HK-2 (cell line): ENCODE data around the gene CD300LB.
"Not testable (repeated sequence)": the region's sequence is repeated elsewhere in the genome, so short reads cannot be mapped to it uniquely, and the experiment has no call there.

ENCODE experiments used
- DNase-seq: peaks from one replicate; pipeline ENCODE4 v3.0.0-alpha.2; 2018; ENCODE audit not compliant: unreplicated experiment

Gene CD300LB

DNA sequence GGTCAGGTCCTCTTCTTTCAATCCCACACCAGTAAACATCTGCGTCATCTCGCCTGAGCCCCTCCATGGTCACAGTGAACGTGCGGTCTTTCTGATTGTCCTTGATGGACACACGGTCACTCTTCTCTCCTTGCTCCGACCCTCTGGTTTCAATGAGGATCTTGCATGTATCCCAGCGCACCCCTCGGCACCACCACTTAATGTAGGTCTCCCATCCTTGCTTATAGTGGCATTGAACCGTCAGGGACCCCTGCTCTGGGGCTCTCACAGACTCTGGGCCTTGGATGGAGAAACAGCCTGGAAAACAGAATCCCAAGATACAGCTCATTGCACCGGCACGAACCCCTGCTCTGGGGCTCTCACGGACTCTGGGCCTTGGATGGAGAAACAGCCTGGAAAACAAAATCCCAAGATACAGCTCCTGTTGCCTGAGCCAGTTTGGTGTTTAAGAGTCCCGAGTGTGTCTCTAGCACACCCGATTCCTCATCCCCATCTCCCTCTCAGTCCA lies 5.4 kb downstream of the CD300LB start:
- no peak for DNase-seq

DNA sequence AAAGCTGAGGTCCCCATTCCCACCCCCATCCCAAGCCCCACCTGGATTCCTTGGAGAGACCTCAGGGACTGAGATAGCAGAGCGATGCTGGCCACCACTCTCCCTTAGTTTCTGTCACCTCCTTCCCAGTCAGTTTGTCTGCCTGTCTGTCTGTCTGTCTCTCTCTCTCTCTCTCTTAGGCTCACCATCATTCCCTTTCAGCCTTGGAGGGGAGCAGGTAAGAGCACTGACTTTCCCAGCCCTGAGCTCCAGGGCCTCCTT lies 5.9 kb downstream of the CD300LB start:
- no peak for DNase-seq

DNA sequence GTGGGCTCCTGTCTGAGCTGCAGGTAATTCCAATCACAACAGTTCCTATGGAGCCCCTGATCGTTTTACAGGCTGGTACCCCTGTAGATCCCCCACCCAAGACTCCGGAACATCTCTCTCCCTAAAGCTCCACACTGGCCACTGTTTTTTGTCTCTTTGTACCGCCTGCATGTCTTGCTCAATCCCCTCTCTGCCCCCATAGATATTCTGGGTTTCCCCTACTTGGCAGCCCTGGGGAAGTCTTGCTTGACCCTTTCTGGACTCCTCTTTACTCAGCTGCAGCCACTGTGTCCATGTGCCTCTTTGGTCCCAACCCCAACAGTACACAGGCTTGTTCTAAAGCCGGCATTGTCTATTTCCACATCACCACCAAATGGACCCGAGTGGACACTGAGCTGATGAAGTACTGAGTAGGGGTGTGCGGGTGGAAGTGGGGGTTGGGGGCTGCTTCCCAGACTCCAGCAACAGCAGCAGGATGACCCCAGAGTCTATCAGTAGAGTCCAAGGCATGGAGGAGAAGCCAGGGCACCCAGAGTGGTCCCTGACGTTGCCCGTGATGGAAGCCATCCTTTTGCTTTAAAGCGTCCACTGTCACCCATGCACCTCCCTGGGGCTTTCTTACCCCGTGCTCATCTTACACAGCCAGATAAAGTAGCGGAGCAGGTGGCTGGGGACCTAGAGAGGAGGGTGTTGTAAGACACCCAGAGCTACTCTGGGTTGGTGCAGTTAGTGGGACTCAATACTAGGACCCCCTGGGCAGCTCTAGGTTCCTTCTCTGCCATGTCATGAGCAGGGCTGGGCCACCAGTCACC lies 6.4 kb downstream of the CD300LB start:
- no peak for DNase-seq

DNA sequence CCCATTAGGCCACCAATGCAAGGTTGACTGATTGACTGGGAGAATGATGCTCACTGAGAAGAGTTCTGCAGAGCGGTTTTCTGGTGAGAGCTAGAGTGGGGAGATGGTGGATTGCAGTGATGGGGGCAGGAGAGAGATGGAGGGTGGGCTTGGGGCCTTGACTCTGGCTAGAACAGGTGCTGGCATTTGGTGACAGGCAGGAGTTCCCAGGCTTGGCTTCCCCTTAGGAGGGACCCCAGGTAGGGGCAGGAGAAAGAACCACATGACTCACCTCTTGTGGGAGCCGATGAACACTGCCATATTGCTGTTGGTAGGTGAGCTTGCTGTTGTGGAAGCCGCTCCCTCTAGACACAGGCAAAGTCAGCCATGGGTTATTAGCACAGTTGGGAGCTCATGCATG lies 8.0 kb downstream of the CD300LB start:
- DNase-seq = no peak

DNA sequence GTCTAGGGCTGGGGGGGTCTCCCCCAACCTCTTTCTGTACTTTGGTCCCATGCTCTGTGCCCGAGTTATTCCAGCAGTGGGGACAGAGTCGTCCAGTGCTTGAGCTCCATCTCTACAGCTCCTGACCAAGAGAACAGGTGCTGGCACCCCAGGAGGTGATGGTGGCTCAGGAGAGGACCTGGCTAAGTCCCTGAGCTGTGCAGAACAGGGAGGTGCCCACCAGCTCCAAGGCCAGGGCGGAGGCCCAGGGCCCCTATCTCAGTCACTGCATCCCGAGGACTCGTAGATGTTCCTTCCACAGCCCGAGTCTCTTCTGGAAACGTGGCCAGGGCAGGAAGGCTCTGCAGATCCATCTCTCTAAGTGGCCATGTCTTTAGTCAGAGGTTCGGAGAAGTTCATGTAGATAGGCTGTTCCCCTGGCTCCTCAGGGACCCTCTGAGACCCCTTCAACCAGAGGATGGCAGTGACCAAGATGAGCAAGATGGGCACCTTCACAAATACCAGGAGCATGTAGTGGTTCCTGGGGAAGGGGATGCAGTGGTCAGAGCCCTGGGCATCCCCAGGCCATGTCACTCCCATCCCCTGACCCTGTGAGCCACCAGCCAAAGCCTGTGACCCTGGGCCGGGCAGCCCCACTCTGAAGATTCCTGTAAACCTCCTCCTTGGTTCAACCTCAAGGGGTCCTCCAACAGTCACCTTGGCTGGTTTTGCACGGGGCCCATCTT lies 8.7 kb downstream of the CD300LB start:
- DNase-seq = no peak

DNA sequence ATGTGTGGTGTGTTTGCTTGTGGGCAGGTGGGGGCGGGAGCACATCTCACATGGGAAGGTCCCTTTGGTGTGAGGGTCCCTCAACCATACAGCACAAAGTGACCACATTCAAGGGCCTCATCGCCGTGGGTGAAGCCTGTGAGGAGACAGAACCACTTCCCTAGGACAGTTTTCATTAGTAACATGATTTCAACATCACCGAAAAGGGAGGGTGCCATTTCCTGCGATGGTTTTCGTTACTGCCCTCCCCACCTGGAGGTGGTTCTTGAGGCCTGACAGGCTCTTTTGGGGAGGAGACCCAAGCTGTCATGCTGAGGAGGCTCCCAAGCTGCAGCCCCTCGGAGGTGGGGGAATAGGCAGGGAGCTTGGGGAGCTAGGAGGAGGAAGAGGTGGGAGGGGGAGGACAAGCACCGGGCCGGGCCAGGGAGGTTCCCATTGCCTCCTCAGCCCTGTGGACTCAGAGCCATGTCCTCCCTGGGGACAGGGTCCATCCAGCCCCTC lies 9.5 kb downstream of the CD300LB start:
- no peak for DNase-seq

DNA sequence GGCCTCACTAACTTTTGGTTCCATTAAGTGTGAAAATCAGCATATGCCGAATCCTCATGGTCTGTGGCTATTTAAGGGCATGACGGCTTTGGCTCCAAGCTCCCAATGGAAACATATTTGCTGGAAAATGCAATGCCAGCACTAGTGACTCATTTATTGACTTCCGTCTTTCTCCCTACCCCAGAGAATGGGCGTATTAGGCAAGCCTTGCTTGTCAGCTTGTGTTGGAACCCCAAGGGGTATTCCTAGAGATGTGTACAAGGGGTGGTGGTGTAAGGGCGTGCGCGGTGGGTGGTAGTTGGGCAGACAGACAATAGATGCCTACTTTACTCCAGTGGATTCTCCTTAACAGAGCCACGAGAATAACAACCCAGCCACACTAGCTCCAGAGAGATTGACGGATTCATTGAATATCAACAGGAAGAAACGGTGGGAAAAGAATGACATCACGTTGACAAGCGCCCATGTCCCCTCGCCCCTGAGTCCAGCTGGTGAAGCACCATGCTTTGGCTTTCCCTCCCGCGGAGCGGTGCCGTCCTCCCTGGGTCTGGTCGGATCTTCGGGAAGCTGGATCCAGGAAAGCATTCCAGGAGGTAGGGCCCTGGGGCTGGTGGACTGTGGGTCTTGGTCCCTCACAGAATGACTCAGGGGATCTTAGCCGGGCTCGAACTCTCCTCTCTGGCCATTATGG lies 10.3 kb downstream of the CD300LB start:
- DNase-seq = no peak

DNA sequence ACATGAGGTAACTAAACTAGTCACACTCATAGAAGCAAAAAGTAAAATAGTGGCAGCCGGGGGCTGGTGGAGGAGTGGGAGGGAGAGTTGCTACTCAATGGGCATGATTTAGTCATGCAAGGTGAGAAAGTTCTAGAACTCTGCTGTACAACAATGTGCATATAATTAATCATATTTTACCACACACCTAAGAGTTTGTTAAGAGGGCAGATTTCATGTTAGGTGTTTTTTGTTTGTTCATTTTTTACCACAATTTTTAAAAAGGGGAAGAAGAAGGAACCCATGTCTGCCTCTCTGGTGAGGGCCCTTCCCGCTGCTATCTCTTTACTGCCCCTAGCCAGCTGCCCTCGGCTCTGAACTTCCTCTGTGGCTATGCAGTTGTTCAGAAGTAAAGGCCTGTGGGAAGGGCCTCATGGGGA lies 11.2 kb downstream of the CD300LB start:
- DNase-seq = no peak

DNA sequence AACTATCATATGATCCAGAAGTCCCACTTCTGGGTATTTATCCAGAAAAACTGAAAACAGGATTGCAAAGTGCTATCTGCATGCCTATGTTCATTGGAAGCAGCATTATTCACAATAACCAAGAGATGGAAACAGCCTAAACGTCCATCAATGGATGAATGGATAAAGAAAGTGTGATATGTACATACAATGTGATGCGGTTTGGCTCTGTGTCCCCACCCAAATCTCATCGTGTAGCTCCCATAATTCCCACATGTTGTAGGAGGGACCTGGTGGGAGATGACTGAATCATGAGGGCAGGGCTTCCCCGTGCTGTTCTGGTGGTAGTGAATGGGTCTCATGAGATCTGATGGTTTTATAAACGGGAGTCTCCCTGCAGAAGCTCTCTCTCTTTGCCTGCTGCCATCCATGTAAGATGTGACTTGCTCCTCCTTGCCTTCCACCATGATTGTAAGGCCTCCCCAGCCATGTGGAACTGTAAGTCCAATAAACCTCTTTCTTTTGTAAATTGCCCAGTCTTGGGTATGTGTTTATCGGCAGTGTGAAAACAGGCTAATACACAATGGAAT lies 12.8 kb downstream of the CD300LB start:
- DNase-seq = not testable (repeated sequence)

DNA sequence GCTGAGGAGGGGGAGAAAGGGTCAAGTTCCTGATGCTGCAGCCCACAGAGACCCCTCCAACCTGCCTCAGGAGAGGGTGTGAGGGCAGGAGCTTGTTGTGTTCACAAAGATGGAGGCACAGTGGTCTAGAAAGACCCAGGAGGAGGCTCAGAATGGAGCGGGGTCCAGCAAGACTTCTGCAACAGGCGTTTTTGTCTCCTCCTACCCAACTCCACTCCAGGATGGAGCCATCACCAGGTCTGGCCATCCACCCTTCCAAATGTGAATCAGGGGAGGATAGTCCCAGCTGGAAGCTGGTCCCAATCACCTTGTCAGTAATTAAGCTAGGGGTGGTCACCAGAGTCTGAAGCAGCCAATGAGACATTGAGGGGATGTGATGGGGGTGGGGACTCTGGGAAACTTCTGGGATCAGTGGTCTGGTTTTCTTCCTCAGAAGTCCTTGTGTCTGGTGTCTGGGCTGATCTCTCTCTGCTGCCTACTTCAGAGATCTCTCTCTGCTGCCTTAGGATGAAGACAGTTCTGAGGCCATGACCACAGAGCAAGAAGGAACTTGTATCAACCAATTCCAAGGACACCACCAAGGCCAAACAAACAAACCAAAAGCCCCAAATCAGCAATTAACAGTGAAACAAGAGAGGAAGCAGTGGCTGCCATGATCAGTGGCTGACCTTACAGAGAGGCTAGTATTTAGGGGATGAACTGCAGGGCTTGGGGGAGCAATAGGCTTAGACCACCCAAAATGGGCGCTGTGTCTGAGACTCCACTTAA lies 14.5 kb downstream of the CD300LB start:
- no peak for DNase-seq

DNA sequence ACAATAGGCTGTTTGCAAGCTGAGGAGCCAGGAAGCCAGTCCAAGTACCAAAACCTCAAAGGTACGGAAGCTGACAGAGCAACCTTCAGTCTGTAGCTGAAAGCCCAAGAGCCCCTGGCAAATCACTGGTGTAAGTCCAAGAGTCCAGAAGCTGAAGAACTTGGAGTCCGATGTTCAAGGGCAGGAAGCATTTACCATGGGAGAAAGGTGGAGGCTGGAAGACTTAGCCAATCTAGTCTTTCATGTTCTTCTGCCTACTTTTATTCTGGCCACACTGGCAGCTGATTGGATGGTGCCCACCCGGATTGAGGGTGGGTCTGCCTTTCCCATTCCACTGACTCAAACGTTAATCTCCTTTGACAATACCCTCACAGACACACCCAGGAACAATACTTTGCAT lies 15.3 kb downstream of the CD300LB start:
- DNase-seq = no peak

DNA sequence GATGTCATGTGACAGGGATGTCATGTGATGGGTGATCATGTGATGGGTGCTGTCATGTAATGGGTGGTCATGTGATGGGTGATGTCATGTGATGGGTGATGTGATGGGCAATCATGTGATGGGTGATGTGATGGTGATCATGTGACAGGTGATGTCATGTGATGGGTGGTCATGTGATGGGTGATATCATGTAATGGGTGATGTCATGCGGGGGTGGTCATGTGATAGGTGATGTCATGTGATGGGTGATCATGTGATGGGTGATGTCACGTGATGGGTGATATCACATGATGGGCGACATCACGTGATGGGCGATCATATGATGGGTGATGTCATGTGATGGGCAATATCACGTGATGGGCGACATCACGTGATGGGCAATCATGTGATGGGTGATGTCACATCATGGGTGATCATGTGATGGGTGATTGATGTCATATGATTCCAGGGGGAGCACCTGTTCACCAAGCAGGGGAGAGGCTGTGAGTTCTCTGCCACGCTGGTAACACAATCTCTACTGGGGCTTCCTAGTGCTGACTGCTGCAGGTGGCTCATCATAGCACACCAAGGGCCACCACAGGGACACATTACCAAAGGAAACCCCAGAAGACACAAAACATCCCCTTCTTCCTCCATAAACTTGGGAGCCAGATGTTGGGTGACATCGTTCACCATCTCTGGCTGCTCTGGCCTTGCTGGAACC lies 16.5 kb downstream of the CD300LB start:
- DNase-seq = no peak

DNA sequence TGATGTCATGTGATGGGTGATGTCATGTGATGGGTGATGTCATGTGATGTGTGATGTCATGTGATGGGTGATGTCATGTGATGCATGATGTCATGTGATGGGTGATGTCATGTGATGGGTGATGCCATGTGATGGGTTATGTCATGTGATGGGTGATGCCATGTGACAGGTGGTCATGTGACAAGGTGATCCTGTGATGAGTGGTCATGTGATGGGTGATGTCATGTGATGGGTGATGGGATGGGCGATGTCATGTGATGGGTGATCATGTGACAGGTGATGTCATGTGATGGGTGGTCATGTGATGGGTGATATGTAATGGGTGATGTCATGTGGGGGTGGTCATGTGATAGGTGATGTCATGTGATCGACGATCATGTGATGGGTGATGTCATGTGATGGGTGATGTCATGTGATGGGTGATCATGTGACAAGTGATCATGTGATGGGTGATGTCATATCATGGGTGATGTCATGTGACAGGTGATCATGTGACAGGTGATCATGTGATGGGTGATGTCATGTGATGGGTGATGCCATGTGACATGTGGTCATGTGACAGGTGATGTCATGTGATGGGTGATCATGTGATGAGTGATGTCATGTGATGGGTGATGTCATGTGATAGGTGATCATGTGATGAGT lies 17.2 kb downstream of the CD300LB start:
- peak; percentile 16 for DNase-seq

DNA sequence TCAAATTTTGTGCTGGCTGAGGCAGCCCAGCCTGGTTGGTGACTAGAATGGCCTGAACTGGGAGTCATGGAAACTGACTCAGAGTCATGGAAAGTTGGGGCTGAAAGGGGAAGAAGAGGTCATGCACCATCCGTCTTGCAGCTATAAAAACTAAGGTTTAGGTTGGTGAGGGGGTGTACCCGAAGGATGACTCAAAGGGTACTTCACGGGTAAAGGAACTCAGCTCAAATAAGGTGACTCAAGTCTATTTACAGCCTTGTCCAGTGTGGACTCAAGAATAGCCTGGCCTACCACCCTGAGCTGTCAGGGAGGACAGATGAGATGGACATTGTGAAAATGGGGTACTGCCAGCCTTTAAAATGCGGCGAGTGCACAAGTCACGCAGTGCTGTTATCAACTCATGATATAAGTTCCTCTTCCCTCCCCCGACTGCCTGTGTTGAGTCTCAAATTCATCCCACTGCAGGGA lies 18.6 kb downstream of the CD300LB start:
- DNase-seq = peak; percentile 10

DNA sequence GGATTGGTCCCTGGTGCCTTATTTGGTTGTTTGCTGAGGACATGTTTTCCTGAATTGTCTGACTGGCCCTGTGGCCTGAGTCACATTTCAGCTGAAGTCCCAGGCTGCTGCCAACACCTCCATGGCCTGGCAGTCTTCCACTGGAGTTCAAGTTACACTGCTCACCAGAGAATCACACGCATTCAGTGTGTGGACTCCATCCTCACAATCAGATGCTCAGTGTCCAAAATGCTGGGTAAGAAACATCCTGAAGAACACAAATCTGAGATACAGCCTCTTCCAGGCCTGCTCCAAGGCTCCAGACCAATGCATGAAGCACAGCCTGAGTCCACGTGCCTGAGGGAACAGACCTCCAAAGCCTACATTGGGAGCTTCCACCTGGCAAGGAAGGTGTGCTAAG lies 19.2 kb downstream of the CD300LB start:
- no peak for DNase-seq

DNA sequence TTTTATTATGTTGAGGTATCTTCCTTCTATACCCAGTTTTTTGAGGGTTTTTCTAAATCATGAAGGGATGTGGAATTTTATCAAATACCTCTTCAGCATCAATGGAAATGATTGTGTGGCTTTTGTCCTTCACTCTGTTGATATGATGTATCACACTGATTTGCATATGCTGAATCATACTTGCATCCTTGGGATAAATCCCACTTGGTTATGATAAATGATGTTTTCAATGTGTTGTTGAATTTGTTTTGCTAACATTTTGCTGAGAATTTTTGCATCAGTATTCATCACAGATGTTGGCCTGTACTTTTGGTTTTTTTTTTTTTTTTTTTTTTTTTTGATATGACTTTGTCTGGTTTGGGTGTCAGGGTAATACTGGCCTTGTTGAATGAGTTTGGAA lies 23.1 kb downstream of the CD300LB start:
- DNase-seq = no peak

DNA sequence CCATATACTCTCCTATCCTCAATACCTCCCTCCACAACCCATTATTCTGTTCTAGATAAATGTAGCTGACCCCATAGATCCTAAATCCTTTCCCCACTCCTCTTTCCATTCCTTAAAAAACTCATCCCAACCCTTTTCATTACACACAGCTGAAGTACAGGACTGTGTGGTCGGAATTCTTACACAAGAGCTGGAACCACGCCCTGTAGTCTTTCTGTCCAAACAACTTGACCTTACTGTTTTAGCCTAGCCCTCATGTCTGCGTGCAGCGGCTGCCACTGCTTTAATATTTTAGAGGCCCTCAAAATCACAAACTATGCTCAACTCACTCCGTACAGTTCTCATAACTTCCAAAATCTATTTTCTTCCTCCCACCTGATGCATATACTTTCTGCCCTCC lies 27.3 kb downstream of the CD300LB start:
- DNase-seq = not testable (repeated sequence)

DNA sequence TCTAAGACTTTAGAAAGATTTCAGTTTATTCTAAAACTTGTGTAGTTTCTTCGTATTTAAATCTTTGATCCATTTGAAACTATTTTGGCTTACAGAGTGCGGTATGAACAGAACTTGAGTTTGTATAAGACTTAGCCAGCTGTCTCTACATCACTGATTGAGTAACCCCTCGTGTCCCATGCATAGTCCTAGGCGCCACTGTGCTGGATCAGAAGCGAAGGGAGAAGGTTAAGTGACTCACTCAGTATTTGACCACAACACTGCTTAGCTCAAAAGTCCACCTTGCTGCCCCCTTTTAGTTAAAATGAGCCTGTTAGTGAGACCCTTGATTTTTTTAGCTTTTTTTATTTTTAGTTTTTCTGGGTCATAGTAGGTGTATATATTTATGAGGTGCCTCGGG lies 28.4 kb downstream of the CD300LB start:
- DNase-seq = no peak

DNA sequence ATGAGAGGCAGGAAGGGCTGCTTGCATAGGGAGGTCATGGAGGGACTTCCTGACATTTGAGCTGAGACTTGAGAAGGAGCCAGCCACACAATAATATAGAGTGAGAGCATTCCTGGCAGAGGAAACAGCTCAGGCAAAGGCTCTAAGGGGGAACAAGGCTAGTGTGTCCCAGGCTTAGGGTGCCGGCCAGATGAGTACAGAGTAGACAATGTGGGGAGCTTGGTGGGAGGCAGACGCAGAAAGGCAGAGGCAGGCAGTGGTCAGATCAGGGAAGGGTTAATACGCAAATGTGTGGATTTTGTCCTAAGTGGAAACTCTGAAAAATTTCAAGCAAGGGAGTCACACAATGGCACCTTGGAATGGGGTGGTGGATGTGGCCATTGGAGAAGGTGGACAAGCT lies 31.3 kb downstream of the CD300LB start:
- DNase-seq = no peak

DNA sequence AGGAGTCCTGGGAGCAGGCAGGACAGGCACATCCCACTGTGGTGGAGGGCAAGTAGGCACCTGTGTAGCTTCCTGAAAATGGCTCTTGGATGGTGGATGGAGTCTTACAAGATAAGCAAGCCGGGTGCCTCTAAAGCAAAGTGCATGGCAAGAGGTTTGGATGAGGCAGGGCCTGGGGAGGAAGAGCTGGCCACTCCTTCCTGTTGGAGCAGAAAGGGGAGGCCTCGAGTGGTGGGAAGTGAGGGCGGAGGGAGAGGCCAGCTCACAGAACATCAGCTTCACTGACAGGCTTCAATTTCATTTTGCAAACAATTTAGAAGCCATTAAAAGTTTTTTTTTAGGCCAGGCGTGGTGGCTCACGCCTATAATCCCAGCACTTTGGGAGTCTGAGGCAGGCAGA lies 33.8 kb downstream of the CD300LB start:
- DNase-seq = no peak
